B cell (primary cell): ENCODE results near the gene PRUNE2.

ENCODE experiments used
- EZH2 ChIP-seq: IDR thresholded peaks from 2 replicates; pipeline ENCODE4 v1.6.1; 2012; ENCODE audit warnings: borderline replicate concordance, low read depth, mild to moderate bottlenecking, moderate library complexity, low read length; ENCODE audit not compliant: insufficient read depth, poor library complexity, severe bottlenecking
- TF ChIP-seq, protein P1 (sequence below): fragments of 200-600 bp; IDR thresholded peaks from one replicate; pipeline ENCODE4 v1.8.0; 2022; ENCODE audit warnings: antibody characterized with exemption, mild to moderate bottlenecking

DNA sequence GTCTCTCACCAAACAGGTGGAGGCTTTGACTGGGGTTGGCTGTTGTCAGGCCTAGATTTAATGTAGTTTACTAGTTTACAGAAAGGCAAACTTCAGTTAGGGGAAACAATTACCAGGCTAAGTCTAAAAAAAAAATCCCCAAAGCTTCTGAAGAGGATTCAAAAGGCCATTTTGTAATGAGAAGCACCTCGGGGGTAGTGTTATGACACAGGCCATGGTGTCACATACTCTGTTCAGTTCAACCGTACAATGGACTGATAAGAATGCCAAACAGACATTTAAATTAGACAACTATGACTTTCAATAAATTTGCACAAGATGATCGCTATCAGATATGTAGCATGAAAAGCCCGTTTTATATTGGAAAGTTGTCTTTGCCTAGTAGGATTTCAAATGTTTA, 261.7 kb downstream of the PRUNE2 start:
- TF ChIP-seq, protein P1, sequence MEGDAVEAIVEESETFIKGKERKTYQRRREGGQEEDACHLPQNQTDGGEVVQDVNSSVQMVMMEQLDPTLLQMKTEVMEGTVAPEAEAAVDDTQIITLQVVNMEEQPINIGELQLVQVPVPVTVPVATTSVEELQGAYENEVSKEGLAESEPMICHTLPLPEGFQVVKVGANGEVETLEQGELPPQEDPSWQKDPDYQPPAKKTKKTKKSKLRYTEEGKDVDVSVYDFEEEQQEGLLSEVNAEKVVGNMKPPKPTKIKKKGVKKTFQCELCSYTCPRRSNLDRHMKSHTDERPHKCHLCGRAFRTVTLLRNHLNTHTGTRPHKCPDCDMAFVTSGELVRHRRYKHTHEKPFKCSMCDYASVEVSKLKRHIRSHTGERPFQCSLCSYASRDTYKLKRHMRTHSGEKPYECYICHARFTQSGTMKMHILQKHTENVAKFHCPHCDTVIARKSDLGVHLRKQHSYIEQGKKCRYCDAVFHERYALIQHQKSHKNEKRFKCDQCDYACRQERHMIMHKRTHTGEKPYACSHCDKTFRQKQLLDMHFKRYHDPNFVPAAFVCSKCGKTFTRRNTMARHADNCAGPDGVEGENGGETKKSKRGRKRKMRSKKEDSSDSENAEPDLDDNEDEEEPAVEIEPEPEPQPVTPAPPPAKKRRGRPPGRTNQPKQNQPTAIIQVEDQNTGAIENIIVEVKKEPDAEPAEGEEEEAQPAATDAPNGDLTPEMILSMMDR, result no peak
- TF ChIP-seq EZH2, result no peak
